NCI-H128 (cell line): ENCODE measurements around the gene MCF2L2.

ENCODE experiments used
- DNase-seq: peaks from one replicate; lab custom pipeline; 2025; ENCODE audit not compliant: unreplicated experiment; lab: John Stamatoyannopoulos, UW

MCF2L2 gene

DNA sequence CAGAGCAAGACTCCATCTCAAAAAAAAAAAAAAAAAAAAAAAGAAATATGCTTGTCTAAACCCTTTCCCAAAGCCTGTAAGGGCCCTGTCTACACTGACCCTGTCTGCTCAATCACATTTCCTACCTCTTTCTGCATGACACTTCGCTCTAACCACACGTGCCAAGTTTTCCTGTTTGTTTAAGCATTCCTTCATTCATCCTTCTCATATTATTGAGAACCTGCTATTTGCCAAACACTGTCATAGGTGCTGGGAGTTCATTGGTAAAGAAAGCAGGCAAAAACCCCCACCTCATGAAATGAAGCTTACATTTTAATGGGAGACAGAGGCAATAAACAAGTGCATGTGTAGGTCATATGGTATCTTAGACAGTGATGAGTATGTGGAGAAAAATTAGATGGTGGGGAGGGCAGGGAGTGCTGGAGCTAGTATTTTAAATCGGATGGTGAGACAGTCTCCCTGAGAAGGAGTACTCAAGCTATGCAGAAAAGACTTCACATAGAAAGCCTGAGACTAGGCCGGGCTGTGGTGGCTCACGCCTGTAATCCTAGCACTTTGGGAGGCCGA, 127.3 kb downstream of the MCF2L2 start:
- DNase-seq = no peak

DNA sequence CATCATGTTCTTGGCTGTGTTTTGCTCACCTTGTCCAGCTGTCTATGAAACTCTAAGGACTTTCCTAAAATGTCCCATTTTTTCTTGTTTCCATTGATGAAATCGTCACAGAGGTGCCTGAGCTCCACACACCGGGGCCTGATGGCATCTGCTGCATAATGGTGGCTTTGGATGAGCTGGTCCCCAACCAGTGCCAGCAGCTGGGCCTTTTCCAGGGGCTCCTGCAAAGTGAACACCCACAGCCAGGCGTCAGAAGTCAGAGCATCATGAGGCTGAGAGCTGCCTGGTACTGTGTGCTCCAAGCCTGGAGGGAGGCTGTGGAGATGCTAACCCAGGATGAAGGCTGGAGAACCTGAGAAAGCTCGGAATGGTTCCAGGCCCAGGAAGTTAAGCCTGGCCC, 128.4 kb downstream of the MCF2L2 start:
- DNase-seq = no peak

DNA sequence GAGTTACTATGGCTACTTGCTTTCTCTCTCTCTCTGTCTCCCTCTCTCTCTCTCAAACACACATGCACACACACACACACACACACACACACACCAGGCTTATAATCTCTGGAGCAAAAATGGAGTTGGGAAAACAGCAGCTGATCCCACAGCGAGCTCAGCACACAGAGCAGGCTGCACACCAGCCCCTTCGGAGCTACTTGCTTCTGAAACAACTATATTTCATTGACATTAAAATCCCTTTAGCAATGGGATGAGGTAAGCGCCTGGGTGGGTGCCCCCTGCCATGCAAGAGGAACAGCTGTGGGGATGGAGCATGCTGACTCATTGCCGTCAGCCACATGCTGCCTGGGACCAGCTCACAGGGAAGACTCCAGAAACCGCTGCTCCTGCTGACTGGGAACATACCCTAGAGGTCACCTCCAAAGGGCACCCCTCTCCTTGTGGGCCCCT, 129.7 kb downstream of the MCF2L2 start:
- no peak for DNase-seq

DNA sequence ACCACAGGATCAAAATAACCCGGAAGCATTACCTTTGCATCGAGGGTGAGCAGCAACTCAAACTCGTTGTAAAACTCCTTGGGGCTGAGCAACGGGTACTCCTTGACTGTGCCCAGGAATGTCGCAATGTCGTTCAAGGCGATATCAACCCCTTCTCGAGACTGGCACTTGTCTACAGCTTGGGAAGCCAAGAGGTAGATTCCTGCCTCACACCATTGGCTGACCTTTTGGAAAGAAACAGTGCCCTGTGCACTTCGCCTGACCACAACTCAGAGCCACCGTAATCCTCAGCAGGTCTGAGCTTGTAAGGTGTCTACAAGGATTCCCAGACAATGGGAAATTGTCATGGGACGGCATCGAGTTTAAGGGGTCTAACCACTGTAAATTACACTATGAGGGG, 131.5 kb downstream of the MCF2L2 start:
- no peak for DNase-seq

DNA sequence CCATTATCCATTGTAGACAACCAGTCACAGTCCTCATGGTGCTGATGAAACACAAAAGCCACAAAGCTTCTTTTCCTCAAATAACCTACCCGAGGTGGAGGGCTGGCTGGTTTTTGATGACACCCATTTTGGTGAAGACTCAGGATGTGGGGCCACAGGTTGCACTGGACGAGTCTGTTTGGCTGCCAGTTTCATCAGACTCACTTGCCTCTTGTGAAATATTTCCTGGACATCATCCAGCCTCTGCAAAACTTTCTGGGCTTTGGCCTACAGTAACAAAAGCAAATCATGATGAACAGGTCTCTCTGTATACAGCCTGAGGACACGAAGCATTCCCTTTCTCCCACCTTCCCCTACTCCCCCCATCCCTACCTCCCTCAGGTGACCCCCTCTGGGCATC, 133.2 kb downstream of the MCF2L2 start:
- DNase-seq = no peak

DNA sequence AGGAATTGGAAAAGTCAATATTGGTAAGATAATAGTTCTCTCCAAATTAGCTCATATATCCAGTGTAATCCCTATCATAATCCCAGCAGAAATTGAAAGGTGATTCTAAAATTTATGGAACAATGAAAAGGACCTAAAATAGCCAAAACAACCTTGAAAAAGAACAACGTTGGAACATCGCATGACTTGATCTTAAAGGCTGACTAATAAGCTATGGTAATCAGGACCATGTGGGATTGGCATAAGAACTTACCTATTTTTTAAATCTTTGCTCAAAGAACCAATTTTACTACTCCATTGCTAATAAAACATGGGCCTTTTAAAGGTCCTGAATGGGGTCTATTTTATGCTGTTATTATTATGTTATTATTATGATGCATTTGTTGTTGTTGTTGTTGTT, 134.5 kb downstream of the MCF2L2 start:
- no peak for DNase-seq

DNA sequence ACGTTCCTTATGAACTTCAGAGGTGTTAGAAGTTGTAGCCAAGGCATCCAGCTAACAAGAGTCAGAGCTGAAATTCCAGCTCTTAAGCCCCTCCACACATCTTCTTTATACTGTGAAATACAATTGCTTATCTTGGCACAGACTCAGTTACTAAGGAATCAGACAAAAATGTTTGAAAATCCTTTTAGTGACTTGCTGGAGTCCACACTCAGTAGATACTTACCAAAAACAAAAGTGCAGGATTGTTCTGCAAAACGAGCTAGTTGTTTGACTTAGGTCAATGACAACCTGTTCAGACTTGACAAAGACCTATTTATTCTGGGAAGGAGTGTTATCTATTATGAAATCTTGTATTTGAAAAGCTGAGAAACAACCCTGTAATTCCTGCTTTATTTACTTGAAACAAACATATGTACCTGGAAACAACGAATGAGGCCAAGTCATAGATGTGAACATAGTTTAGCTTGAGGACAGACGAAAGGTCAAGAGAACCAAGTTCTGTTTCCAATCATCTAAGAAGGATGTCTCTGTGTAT, 136.9 kb downstream of the MCF2L2 start:
- DNase-seq = no peak

DNA sequence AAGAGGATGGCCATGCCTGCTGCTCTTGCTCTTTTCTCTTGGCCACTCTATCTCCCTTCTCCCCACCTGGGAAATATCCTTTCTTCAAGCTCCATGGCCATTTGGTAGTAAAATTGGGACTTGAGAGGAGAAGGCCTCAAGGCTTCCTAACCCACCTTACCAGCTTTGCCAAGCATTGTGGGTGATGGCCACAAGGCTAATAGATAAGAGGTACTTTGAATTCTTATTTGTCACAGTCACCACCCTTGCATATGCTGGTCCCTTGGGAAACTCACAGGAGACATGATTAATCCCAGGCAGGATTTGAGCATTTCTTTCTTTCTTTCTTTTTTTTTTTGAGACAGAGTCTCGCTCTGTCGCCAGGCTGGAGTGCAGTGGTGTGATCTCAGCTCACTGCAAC, 138.2 kb downstream of the MCF2L2 start:
- no peak for DNase-seq

DNA sequence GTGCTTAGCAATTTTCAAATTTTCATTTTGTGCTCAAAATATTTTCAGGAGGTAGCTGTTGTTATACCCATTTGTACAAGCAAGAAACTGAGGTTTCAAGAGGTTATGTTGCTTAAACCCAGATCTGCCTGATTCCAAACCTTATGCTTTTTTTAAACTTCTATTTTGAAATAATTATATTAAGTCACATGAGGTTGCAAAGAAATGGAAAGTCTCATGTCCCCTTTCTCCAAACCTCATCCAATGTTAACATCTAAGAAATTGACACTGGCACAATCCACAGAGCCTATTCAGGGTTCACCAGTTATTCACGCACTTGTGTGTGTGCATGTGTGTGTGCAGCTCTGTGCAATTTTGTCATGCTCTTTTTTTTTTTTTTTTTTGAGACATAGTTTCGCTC, 140.3 kb downstream of the MCF2L2 start:
- DNase-seq = no peak

DNA sequence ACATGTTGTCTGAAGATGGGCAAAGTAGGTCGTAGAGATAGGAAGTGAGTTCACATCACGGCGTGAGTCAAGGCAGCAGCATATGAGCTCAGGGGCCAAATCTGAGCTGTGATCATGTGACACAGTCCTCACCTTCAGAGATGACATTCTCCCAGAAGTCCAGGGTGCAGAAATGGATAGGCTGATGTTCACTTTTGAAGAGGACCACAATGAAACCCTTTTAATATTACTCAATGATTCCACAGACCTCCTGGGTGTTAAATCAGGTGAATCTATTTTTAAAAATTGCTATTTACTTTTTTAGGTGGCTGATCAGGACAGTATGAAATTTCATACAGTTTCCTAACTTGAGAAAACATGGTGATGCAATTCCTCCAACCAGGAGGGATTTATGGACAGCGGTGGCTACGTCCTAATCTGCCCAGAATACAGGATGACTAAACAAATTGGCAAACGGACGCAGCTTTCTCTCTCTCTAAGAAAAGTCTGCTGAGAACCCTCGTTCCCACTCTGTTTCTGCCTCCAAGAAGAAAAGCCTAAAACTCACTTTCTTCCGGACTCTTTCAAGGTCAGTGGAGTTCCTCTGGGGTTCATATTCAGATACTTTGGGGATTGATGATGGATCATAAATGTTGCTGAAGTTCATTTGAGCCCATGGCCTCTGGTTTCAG, 141.0 kb downstream of the MCF2L2 start:
- no peak for DNase-seq

DNA sequence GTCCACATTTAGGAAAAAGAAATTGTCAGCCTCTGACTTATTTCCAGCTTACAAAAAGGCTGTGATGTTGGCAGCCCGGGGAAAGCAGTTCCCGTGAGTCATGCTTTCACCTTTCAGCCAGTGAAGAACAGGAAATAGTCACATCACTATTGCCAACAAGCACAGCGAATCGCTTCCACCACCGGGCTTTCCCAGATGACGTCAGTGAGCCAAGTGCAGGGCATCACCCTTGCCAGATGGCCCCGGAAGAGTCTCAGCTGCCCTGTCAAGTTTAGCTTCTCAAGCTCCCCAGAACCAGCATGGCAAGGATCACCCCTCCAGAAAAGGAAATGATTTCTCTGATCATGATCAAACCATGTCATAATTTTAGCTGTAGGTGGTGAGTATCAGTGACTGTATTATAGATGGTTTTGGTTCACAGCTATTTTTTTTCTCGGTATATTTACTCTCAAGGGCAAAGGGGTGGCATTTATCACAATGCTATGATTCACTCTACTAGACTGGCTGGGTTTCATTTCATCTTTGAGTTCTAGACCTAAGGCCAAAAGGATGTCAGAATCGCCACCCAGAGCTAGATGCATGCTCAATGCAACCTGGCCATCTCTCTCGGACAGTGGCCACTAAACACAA, 142.5 kb downstream of the MCF2L2 start:
- DNase-seq = no peak

DNA sequence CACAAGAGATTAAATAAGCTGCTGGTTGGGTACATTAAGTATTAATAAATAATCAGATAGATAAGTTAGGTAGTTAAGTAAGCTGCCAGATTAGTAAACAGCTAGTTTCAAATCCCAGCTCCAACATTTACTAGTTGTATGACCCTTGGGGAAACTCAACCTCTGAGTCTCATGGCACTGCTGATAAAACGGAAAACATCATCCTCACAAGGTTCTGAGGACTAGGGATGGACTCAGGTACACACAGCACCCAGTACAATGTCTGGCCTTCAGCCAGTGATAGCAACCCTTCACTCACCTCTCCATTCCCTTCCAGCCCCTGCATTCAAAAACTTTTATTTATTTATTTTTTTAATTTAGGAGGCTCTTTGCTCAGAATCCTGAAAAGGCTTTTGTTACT, 143.1 kb downstream of the MCF2L2 start:
- no peak for DNase-seq

DNA sequence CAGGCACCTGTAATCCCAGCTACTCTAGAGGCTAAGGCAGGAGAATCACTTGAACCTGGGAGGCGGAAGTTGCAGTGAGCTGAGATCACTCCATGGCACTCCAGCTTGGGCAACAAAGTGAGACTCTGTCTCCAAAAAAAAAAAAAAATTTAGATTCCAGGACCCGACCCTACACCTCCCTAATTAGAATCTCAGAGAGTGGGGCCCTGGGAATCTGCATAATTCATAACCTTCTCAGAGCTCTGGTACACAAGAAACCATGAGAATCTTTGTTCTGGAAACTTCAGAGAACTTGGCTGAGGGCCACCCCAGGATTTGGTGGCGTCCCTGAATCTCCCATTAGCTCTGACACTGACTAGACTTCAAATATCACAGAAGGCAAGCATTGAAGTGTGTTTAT, 143.8 kb downstream of the MCF2L2 start:
- DNase-seq = no peak

DNA sequence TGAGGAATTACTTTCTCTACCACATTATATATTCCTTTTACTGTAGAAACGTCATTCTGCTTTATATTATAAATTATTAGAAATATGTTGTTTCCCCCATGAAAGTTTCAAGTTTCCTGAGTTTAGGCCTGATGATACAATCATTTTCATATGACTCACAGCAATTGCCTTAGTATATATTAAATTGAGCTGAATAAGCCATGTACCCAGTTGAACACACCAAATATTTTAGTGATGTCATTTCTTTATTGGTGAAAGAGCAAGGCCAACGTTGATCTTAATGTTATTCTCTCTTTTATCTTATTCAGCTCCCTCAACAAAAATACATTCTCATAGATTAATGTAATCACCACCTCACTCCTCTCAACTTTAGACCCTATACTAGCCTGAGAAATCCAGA, 144.5 kb downstream of the MCF2L2 start:
- no peak for DNase-seq

DNA sequence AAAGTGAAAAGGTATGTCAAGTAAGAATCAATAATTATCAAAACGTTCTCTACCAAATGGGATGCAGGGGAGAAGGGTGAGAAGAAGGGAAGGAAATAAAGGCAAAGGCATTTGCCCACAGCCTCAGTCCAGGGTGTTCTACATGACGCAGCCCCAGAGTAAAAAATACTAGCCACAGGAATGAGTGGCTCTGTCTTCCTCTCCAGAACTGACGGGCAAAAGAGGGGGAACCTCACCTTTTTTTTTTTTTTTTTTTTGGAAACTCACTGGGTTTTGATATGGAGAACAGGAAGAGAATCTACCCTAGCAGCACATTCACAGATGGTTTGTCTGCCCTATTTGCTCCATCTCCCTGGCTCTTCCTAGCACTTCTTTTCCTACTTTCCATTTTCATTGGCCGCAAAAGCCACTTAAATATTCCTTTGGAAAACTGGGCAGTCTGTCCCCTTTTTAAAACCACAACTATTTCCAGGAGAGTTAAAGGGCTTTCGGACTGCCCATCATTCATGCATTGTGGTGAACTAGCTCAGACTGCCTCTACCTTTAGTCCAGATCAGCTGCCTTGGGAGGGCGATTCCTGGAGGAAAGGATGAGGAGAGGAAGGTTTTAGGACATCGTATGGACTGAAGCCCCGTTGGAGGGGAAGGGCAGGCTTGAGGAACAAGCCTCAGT, 147.2 kb downstream of the MCF2L2 start:
- DNase-seq = no peak

DNA sequence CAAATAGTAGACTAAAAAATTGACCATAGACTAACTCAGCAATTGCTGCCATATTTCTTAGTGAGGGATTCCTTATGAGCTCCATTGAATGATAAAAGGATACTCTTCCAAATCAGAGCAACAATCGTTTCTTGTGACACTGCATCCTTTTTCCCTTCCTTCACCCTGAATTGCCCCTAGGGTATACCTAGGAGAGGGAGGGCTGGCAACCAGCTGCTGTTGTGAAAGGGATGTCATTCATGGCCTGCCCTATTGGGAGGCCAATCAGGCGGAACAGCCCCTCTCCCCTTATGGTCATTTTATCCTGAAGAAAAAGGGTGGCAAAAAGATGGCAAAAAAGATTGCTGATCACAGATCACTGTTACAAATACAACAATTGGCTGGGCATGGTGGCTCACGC, 149.0 kb downstream of the MCF2L2 start:
- no peak for DNase-seq

DNA sequence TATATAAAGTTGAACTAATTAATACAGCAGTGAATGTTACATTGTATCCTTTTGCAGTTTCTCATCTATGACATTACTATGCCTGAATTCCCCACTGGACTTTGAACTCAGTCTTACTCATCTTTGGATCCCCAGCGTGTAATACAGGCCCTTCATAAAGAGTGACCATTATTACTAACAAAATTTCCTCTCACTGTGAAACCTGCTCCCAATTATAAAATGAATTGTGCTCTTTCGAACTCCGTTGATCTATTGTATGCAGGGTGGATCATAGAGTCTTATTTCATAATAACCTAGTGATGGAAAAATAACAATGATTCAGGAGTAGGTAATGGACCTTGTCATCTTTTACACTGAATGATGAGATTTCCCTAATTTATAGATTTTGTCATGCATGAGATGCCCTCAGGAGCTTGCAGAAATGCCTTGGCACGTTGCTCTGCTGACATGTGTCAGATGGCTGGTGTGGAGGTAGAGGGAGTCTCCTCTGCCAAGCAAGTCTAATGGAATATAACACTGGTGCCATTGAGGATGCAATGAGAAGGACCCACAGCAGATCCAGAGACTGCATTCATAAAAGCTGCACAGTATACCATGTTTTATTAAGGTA, 149.8 kb downstream of the MCF2L2 start:
- DNase-seq = no peak

DNA sequence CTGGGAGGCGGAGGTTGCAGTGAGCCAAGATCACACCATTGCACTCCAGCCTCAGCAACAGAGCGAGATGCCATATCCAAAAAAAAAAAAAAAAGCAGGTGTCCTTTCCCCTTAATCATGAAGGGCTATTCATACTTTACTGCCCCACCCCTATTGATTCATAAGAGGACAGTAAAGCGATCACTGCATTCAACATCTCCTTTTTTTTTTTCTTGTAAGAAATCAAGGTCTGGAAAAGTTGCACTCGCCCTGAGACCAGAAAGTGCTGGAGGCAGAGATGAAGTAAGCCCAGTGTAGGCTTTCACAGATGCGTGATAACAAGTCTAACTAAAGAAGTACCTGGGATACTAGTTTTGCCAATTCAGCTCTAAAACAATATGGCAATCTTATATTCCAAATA, 151.2 kb downstream of the MCF2L2 start:
- no peak for DNase-seq

DNA sequence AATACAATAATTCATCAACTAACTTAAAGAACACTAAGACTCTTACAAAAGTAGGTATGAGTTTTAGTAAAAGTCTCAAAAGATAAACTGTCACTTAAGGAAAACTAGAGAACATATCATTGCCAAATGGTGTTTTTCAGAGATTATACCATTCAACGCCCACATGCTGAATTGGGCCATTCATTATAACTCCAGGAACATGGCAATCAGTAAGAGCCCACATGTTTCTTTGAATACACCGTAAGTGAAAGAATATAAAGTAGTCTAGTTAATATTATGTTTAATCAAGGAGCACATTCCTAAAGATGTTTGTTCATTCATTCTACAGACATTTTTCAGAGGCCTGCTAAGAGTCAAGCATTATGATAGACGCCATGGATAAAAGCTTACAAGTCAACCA, 152.5 kb downstream of the MCF2L2 start:
- DNase-seq = no peak

DNA sequence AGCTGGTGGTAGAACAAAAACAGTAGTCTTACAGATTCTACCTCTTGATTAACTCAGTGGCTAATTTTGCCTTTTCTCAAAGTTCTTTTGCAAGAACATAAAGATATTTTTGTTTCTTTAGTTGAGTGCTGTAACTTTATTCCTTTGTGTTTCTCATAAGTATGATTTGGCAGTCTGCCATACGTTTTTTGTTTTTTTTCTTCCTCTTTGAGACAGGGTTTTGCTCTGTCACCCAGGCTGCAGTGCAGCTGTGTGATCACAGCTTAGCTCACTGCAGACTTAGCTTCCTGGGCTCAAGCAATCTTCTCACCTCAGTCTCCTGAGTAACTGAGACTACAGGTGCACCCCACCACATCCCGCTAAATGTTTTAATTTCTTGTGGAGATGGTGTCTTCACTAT, 153.0 kb downstream of the MCF2L2 start:
- no peak for DNase-seq

DNA sequence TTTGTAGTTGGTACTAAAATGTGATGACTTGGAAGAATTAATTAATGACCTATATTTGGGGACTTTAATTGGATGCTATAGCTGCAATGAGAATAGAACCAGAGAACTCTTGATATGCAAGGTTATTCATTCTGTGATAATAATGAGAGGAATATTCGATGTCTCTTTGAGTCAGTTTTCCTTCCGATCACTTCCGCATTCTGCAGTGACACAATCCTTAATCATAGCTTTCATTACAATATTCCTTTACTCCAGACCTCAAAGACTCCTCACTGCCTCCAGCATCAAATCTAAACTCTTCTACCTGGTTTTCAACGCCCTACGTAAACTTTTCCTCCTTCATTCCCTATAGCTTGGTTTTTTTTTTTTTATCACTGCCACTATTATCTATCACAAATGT, 153.8 kb downstream of the MCF2L2 start:
- DNase-seq = no peak

DNA sequence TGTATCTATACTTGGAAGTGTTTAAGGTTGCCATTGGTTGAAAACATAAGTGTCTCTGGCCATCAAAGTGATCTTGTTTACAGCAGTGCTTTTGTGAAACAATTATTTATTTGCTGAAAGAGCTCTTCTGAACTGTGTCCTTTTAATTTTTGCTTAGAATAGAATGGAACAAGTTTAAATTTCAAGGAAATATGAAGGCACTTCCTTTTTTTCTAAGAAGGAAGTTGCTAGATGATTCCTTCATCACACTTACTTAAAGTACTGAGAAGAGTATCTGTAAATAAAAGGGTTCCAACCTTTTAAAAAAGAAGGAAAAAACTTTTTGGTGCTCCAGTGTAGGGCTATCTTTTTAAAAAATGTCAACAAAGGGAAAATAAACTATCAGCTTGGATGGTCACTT, 155.6 kb downstream of the MCF2L2 start:
- DNase-seq = no peak
